Panc1 (cell line): ENCODE data around the gene SHISAL1.

Experiments used
- POLR2AphosphoS5 ChIP-seq: IDR thresholded peaks from 2 replicates; pipeline ENCODE4 v1.6.1; 2012; ENCODE audit warnings: mild to moderate bottlenecking, low read depth, low read length, moderate library complexity
- TCF7L2 ChIP-seq: IDR thresholded peaks from 2 replicates; pipeline ENCODE4 v1.6.1; 2011; ENCODE audit warnings: mild to moderate bottlenecking, low read depth, low read length, inconsistent platforms
- TF ChIP-seq, protein P1 (sequence below): fragments of 450-650 bp; IDR thresholded peaks from 2 replicates; pipeline ENCODE4 v1.5.1; 2017; ENCODE audit warnings: mild to moderate bottlenecking

- TF ChIP-seq, protein P1, sequence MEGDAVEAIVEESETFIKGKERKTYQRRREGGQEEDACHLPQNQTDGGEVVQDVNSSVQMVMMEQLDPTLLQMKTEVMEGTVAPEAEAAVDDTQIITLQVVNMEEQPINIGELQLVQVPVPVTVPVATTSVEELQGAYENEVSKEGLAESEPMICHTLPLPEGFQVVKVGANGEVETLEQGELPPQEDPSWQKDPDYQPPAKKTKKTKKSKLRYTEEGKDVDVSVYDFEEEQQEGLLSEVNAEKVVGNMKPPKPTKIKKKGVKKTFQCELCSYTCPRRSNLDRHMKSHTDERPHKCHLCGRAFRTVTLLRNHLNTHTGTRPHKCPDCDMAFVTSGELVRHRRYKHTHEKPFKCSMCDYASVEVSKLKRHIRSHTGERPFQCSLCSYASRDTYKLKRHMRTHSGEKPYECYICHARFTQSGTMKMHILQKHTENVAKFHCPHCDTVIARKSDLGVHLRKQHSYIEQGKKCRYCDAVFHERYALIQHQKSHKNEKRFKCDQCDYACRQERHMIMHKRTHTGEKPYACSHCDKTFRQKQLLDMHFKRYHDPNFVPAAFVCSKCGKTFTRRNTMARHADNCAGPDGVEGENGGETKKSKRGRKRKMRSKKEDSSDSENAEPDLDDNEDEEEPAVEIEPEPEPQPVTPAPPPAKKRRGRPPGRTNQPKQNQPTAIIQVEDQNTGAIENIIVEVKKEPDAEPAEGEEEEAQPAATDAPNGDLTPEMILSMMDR, result no peak
- no peak for TF ChIP-seq TCF7L2
- TF ChIP-seq POLR2AphosphoS5, result no peak
Measured at GRCh38 chr22:44207173-44207980, 105.4 kb downstream of the SHISAL1 start.
